GM18508 (cell line): ENCODE data around the gene SNX11.

ENCODE experiments used
- ATAC-seq: cut with Tn5 transposase; IDR thresholded peaks from one replicate; pipeline ENCODE4 v1.9.1; 2021; ENCODE audit warnings: moderate number of reproducible peaks; ENCODE audit not compliant: insufficient read depth, unreplicated experiment

SNX11 gene

DNA sequence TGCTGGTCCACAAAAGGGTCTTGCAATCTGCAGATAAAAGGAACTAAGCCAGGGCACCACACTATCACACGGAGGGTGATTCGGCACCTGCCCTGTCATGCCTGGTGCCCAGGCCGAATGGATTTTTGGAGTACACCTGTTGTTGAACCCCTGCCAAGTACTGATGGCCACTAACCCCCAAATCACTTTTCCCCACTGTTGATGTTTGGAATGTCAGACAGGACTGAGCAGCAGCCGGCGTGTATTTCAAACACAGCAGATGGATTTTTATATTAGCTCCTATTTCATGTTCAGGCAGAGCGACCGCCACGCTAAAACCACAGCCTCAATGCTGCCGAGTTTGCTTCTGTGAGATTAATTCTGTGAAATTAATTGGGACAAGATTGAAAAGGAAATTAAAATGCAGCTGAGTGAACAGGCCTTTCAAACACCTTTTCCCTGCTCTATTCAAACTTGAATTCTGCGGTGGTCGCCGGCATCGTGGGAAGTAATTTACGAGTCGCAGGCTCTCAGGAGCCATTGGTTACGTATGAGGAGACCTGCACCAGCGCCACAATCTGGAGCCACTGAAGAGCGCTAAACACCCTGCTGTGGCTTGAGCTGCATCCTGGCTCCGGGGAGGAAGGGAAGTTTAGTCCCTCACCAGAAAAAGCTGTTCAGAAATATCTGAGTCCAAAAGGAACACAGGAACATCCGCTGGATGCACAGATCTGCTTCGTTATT is 48.5 kb downstream of the SNX11 start:
- ATAC-seq = no peak

DNA sequence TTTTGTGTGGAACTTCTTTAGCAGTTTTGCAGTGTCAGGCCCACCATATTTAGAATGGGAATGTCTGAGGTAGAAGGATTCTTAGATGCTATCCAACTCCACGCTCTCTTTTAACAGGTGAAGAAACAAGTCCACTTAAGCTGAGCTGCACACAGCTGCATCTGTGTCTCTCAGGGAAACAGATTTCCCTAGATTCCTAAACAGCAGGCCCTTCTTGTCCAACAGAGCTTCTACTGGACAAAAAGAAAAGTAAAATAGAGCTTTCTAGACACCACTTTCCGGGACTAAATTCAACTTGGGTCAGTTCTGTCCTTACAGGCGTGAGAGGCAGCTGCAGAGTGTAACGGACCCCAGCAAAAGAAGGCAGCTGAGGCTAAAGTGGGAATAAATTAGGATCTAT is 51.7 kb downstream of the SNX11 start:
- ATAC-seq = no peak

DNA sequence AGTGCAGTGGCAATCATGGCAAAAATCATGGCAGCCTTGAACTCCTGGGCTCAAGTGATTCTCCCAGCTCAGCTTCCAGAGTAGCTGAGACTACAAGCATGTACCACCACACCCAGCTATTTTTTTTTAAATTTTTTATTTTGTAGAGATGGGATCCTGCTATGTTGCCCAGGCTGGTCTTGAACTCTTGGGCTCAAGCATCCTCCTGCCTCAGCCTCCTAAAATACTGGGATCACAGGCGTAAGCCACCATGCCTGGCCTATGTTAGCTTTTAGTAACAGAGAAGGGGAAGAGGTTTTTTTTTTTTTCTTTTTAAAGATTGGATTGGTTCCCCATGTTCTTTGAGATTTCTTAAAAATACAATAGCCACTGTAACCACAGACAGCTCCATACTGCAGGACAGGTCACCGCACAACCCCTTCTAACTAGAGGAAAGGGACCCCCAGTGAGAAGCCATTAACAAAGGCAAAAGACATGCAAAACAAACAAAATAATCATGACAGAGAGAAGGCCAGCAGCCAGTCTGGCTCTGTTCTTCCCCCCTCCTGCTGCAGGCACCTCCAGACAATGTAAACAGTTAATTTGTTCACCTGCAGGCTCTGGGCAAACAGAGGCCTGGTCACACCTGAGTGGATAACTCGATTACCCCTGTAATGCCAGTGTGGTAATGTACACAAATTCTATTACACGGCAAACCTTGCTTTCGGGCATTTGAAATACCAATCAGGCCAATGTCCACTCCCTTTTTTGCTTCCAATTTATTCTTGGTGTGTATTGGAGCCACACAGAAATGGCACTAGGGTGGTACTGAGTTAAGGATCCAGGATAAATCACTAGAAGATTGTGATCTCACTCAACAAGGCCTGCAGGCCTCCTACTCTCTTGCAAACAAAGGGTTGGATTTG is 52.9 kb downstream of the SNX11 start:
- ATAC-seq = no peak

DNA sequence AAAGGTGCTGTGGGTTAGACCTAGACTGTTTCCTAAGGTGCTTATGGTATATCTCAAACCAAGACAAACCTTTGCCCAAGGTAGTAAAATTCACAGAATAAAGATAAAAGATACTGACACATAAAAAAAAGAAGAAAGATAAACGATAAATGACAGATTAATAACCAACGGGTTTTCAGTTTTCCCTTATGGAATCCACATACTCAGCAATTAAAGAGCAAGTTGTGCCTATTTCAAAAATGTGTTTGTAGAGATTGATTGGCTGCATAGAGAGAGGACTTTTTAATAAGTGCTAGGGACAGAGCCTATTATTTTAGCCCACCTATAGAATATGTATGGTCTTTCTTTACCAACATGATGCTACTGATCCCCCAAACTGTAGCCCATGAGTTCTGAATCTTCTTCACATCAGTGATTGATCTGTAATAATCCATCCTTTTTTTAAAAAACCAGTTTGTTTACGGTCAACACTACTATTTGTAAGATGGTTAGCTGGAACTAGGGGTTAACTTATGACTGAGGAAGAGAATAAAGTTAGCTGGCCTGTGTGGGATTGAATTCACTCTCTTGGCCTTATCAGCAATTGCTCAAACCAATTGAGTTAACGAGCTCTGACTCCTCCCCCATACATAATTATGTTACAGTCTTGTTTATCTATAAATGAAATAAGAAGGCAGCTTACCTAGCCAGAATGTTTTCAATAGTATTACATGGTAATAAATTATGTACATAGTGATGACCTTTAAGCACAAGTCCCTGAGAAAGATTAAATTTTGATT is 53.8 kb downstream of the SNX11 start:
- no peak for ATAC-seq

DNA sequence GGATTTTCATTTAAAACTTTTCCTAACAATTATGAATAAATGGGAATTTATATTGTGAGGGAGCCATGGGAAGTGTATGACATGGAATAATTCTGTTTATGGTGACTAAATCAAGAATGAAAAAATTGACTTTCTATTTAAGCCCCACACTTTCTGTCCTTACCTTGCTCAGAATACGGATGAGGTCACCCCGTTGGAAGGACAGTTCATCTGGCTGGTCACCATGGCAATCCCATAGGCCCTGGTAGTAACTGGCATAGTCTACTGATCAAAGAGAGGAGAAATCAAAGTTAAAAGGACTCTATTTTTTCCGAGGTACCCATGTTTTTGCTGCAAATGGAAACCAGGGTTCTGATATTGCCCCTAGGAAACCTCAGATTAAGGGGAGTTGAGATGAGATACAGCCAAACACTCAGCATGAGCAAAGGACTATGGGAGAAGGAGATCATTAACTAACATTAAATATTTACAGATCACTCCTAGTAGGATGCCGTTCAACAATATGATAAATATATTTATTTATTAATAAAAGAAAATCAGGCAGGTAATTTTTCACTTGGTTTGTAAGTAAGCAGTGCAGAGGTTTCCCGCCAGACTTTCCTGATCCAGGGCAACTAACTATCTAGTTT is 54.9 kb downstream of the SNX11 start:
- ATAC-seq = no peak

DNA sequence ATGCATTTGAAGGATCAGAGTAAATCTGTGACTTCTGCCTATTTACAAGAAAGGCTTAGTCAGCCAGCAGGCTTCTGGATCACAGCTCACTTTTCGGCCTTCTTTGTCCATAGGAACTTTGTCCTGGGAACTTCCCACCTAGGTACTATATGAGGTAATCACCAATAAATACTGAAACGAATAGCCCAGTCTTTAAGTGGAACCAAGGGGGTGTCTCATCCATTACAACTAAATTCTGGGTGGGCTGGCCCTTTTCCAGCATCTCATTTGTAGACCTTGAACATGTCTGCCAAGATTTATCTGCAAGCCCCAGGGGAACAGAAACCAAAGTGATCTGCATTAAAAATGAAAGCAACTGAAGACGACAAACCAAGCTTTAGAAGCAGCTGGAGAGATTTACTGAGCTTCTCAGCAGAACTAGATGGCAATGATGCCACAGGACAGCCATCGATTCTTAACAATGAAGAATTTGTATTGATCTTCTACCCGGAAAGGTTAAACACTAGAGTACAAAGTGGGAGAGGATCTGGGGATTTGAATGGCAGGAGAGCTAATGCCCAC is 55.5 kb downstream of the SNX11 start:
- no peak for ATAC-seq

DNA sequence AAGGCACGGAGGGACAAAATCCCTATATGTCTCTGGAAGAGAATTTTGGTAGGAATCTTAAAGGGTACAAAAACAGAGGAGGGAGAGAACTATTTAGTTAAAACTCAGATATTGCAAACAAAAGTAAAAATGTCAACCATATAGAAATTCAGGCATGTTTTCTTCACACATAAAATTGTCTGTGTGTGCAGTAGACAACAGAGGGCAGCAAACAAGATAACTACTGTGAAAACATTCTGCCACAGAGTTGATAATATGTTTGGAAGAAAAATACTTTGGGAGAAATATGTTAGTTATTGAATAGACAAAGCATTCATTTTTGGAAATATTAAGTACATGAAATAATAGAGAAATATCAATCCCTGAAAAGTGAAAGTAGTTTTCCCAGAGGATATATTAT is 56.2 kb downstream of the SNX11 start:
- ATAC-seq = no peak

DNA sequence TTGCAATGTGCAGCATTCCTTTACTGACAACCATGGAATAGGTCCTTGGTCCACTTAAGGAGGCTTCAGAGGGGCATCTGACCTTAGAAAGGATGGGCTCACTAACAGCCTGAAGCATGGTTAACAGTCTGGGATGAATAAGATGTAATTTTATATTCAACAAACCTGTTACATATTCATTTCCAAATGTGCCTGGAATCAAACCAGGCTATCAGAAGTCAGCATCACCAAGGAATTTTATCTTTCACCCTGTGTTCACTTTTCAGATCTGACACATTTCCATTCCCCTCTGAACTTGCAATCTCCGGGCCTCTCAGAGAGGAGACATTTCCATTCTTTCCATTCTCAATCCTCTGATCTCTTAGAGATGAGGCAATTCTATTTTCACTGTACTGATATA is 62.4 kb downstream of the SNX11 start:
- no peak for ATAC-seq
